ENCODE data around the gene VEPH1. TPM values are rescaled to one million over a fixed set of nuclear protein-coding genes. Genes with fewer than 3 reads are reported as not detected.

Gene VEPH1
- total and polyA plus RNA-seq, 2 donors from 2014 or later: 17.8 to 29.2 TPM

DNA sequence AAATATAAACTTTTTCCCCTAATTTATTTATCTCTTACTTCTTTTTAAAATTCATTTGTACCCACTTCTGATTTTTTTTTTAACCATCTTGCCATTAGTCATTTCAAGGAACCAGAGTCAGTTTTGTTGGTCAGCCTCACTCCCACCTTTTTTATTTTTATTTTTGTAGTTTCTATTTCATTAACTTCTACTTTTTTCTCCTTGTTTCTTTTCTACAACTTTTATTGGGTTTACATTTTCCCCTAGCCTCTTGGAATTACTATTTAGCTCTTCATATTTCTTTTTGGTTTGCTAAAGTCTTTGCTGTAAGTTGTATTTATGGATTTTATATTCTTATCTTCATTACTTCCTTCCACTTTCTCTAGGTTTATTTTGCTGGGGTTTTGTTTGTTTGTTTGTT lies 13.7 kb upstream of the VEPH1 start:
- Histone ChIP-seq H3K9ac (ENCODE audit: low read length in 3 of 3) (no peak overlapping the region), H3K27me3 (ENCODE audit: control insufficient read depth, insufficient read depth, low read length) (no peaks in the 10 kb centered on the region), H3K27ac (ENCODE audit: low read depth in 2 of 2, low read length in 2 of 2) (no peak overlapping the region), H3K4me3 (ENCODE audit: low read length in 3 of 3) (no peak overlapping the region), H3K36me3 (ENCODE audit: control insufficient read depth in 2 of 3, insufficient read depth in 3 of 3, low read length in 3 of 3) (no peaks in the 10 kb centered on the region), H3K4me1 (ENCODE audit: control insufficient read depth in 2 of 3, insufficient read depth in 2 of 3, low read depth in 1 of 3, low read length in 3 of 3) (no peaks in the 10 kb centered on the region), H3K9me3 (ENCODE audit: control insufficient read depth in 2 of 3, insufficient read depth in 1 of 3, low read length in 3 of 3) (peaks cover 0 to 4% (median 0%) of the 10 kb centered on the region in 3 donors)
- DNase-seq (no peak), FAIRE-seq (no peak)
- intact Hi-C loops (cut with DNase I): no loop called here
- TF ChIP-seq, protein P1, sequence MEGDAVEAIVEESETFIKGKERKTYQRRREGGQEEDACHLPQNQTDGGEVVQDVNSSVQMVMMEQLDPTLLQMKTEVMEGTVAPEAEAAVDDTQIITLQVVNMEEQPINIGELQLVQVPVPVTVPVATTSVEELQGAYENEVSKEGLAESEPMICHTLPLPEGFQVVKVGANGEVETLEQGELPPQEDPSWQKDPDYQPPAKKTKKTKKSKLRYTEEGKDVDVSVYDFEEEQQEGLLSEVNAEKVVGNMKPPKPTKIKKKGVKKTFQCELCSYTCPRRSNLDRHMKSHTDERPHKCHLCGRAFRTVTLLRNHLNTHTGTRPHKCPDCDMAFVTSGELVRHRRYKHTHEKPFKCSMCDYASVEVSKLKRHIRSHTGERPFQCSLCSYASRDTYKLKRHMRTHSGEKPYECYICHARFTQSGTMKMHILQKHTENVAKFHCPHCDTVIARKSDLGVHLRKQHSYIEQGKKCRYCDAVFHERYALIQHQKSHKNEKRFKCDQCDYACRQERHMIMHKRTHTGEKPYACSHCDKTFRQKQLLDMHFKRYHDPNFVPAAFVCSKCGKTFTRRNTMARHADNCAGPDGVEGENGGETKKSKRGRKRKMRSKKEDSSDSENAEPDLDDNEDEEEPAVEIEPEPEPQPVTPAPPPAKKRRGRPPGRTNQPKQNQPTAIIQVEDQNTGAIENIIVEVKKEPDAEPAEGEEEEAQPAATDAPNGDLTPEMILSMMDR (IDR thresholded peaks at IDR 0.05; ENCODE audit: borderline replicate concordance, extremely low read depth, insufficient read depth): no peak

DNA sequence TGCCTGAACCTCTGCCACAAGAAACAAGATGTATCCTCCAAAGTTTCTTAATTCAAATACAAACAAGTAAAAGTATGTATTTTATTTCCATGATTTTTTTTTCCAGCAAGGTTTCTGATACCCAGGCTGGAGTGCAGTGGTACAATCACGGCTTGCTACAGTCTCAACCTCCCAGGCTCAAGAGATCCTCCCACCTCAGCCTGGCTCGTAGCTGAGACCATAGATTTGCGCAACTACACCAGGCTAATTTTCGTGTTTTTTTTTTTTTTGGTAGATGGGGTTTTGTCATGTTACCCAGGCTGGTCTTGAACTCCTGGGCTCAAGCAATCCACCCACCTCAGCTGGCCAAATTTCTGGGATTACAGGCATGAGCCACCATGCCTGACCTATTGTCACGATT lies 12.2 kb upstream of the VEPH1 start:
- no peaks in the 10 kb centered on the region for H3K27me3 ChIP-seq (ENCODE audit: control insufficient read depth, insufficient read depth, low read length)
- intact Hi-C loops (cut with DNase I): no loop called here
- TF ChIP-seq, protein P1 (IDR thresholded peaks at IDR 0.05; ENCODE audit: borderline replicate concordance, extremely low read depth, insufficient read depth): no peak
- H3K9ac ChIP-seq (ENCODE audit: low read length in 3 of 3): no peak overlapping the region
- no peaks in the 10 kb centered on the region for H3K4me1 ChIP-seq (ENCODE audit: control insufficient read depth in 2 of 3, insufficient read depth in 2 of 3, low read depth in 1 of 3, low read length in 3 of 3)
- FAIRE-seq: no peak
- peaks cover 0 to 4% (median 1%) of the 10 kb centered on the region in 3 donors for H3K9me3 ChIP-seq (ENCODE audit: control insufficient read depth in 2 of 3, insufficient read depth in 1 of 3, low read length in 3 of 3)
- no peak for DNase-seq
- H3K4me3 ChIP-seq (ENCODE audit: low read length in 3 of 3): no peak overlapping the region
- H3K36me3 ChIP-seq (ENCODE audit: control insufficient read depth in 2 of 3, insufficient read depth in 3 of 3, low read length in 3 of 3): no peaks in the 10 kb centered on the region
- H3K27ac ChIP-seq (ENCODE audit: low read depth in 2 of 2, low read length in 2 of 2): no peak overlapping the region

DNA sequence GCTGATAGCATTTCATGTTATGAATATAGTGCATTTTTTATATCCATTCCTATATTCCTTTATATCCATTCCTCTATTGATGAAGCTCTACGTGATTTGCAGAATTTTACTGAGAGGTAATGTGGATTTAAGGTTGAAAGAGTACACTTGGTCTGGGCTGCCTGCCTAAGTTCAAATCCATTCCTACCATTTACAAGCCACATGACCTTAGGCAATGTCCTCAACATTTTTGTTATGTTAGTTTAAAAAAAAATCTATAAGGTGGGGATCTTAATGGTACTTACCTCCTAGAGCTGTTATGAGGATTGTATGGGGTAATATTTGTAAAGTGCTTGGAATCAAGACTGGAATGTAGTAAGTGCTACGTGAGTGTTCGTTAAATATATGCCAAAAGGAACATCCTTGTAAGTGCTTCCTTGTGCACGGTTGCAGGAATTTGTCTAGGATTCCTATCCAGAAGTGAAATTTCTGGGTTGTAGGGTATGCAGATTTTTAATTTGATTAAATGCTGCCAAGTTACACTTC lies 11.2 kb upstream of the VEPH1 start:
- Histone ChIP-seq H3K9me3 (ENCODE audit: control insufficient read depth in 2 of 3, insufficient read depth in 1 of 3, low read length in 3 of 3) (peaks cover 0 to 4% (median 1%) of the 10 kb centered on the region in 3 donors), H3K4me1 (ENCODE audit: control insufficient read depth in 2 of 3, insufficient read depth in 2 of 3, low read depth in 1 of 3, low read length in 3 of 3) (no peaks in the 10 kb centered on the region), H3K9ac (ENCODE audit: low read length in 3 of 3) (no peak overlapping the region), H3K4me3 (ENCODE audit: low read length in 3 of 3) (no peak overlapping the region), H3K27ac (ENCODE audit: low read depth in 2 of 2, low read length in 2 of 2) (no peak overlapping the region), H3K27me3 (ENCODE audit: control insufficient read depth, insufficient read depth, low read length) (no peaks in the 10 kb centered on the region), H3K36me3 (ENCODE audit: control insufficient read depth in 2 of 3, insufficient read depth in 3 of 3, low read length in 3 of 3) (no peaks in the 10 kb centered on the region)
- TF ChIP-seq, protein P1 (IDR thresholded peaks at IDR 0.05; ENCODE audit: borderline replicate concordance, extremely low read depth, insufficient read depth): no peak
- no peak for DNase-seq
- intact Hi-C loops (cut with DNase I): no loop called here
- no peak for FAIRE-seq

GRCh38 chr3:157513585-157513984 lies 10.4 kb upstream of the VEPH1 start:
- H3K27ac ChIP-seq (ENCODE audit: low read depth in 2 of 2, low read length in 2 of 2): no peak overlapping the region
- no peaks in the 10 kb centered on the region for H3K27me3 ChIP-seq (ENCODE audit: control insufficient read depth, insufficient read depth, low read length)
- DNase-seq: no peak
- no peak overlapping the region for H3K9ac ChIP-seq (ENCODE audit: low read length in 3 of 3)
- H3K4me1 ChIP-seq (ENCODE audit: control insufficient read depth in 2 of 3, insufficient read depth in 2 of 3, low read depth in 1 of 3, low read length in 3 of 3): no peaks in the 10 kb centered on the region
- no peak overlapping the region for H3K4me3 ChIP-seq (ENCODE audit: low read length in 3 of 3)
- H3K9me3 ChIP-seq (ENCODE audit: control insufficient read depth in 2 of 3, insufficient read depth in 1 of 3, low read length in 3 of 3): peaks cover 0 to 1% (median under 1%) of the 10 kb centered on the region in 3 donors
- no peak for FAIRE-seq
- intact Hi-C loops (cut with DNase I): no loop called here
- TF ChIP-seq, protein P1 (IDR thresholded peaks at IDR 0.05; ENCODE audit: borderline replicate concordance, extremely low read depth, insufficient read depth): no peak
- no peaks in the 10 kb centered on the region for H3K36me3 ChIP-seq (ENCODE audit: control insufficient read depth in 2 of 3, insufficient read depth in 3 of 3, low read length in 3 of 3)

All from kidney (tissue), 14 donors.